Ectodermal cell (in vitro differentiated cells): ENCODE results near the gene ITGA4.

ENCODE experiments used
- H3K27ac ChIP-seq: 2 replicates; pipeline ENCODE4 v1.7.0; 2013; ENCODE audit warnings: mild to moderate bottlenecking, low read depth, low read length; ENCODE audit not compliant: insufficient read depth, poor library complexity, severe bottlenecking
- H3K27me3 ChIP-seq: 2 replicates; pipeline ENCODE4 v1.7.0; 2013; ENCODE audit warnings: mild to moderate bottlenecking, low read length; ENCODE audit not compliant: insufficient read depth, control insufficient read depth, poor library complexity, severe bottlenecking
- H3K36me3 ChIP-seq: one replicate; pipeline ENCODE4 v1.7.0; 2013; ENCODE audit warnings: low read length; ENCODE audit not compliant: control insufficient read depth, insufficient read depth
- H3K4me1 ChIP-seq: one replicate; pipeline ENCODE4 v1.7.0; 2013; ENCODE audit warnings: low read length; ENCODE audit not compliant: control insufficient read depth, insufficient read depth
- H3K4me3 ChIP-seq: 2 replicates; pipeline ENCODE4 v1.7.0; 2013; ENCODE audit warnings: low read depth, low read length, control low read depth; ENCODE audit not compliant: insufficient read depth
- H3K9me3 ChIP-seq: 2 replicates; pipeline ENCODE4 v1.7.0; 2013; ENCODE audit warnings: mild to moderate bottlenecking, low read length, moderate library complexity; ENCODE audit not compliant: control insufficient read depth
- WGBS, 2 experiments: methylation state at CpG; one replicate each; pipeline ENCODE4 v1.1.7; 2013; ENCODE audit warnings: missing lambda C conversion rate in 2 of 2; 5-methylcytosine and 5-hydroxymethylcytosine counted together

Gene ITGA4

DNA sequence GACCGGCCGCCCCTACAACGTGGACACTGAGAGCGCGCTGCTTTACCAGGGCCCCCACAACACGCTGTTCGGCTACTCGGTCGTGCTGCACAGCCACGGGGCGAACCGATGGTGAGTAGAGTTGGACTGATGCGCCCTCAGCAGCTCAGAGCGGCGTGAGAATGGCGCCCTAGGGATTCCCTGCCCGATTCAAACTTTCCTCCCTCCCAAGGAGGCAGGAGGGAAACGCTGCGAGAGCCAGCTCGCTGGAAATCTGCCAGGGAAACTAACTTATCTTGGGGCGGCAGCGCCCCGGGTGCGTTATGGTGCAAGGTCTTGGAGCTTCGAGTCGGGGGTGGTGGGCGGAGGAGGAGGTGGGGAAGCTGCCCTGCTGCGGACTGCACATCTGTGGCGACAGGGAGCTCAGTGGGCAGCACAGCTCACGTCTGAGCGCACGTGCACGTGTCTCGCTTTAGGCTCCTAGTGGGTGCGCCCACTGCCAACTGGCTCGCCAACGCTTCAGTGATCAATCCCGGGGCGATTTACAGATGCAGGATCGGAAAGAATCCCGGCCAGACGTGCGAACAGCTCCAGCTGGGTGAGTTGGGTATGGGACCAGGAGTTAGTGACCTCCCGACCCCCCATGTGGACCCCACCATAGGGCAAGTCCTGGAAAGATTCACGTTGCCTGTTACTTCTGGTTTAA lies 697 bp downstream of the ITGA4 start:
- peak overlapping the region; percentile 69 for H3K4me3 ChIP-seq
- WGBS, 2 experiments, result 4 to 5% methylated on average over 45 of the region's 45 CpGs
- peaks cover 53% of the 10 kb centered on the region for H3K27me3 ChIP-seq

DNA sequence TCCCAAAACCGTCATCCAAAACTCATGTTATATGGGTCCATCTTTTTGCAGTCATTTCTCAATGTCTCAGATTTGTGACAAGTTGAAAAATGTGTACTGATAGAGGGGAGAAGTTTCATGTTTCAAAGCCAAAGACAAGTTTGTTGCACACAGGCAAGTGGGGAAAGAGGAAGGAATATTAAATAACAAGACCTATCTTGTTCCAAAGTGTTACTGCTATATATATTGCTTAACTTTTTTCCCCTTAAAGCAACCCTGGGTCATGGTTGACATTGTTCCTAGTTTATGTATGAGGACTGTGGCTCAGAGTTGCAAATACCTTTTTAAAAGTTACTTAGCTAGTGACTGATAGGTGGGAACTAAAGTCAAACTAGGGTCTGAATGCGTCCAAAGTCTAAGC lies 1.7 kb downstream of the ITGA4 start:
- H3K27me3 ChIP-seq, result peaks cover 53% of the 10 kb centered on the region
- 84 to 96% methylated on average over 2 of the region's 2 CpGs for WGBS, 2 experiments

More for the DNA sequence above, 697 bp downstream of the ITGA4 start:
- Histone ChIP-seq H3K9me3 (no peaks in the 10 kb centered on the region), H3K4me1 (no peaks in the 10 kb centered on the region), H3K27ac (no peak overlapping the region), H3K36me3 (no peaks in the 10 kb centered on the region)

GRCh38 chr2:181459621-181460021 lies 2.4 kb downstream of the ITGA4 start:
- H3K9me3 ChIP-seq, result no peaks in the 10 kb centered on the region
- H3K4me1 ChIP-seq, result no peaks in the 10 kb centered on the region
- 88 to 90% methylated on average over 1 of the region's 1 CpG for WGBS, 2 experiments
- no peak overlapping the region for H3K4me3 ChIP-seq
- H3K27ac ChIP-seq, result no peak overlapping the region
- peaks cover 50% of the 10 kb centered on the region for H3K27me3 ChIP-seq
- no peaks in the 10 kb centered on the region for H3K36me3 ChIP-seq

More for the DNA sequence above, 1.7 kb downstream of the ITGA4 start:
- Histone ChIP-seq H3K4me1 (no peaks in the 10 kb centered on the region), H3K36me3 (no peaks in the 10 kb centered on the region), H3K27ac (no peak overlapping the region), H3K9me3 (no peaks in the 10 kb centered on the region), H3K4me3 (no peak overlapping the region)

GRCh38 chr2:181461056-181461997 lies 4.1 kb downstream of the ITGA4 start:
- 89 to 92% methylated on average over 5 of the region's 7 CpGs for WGBS, 2 experiments
- Histone ChIP-seq H3K4me1 (no peaks in the 10 kb centered on the region), H3K27me3 (peaks cover 41% of the 10 kb centered on the region)

DNA sequence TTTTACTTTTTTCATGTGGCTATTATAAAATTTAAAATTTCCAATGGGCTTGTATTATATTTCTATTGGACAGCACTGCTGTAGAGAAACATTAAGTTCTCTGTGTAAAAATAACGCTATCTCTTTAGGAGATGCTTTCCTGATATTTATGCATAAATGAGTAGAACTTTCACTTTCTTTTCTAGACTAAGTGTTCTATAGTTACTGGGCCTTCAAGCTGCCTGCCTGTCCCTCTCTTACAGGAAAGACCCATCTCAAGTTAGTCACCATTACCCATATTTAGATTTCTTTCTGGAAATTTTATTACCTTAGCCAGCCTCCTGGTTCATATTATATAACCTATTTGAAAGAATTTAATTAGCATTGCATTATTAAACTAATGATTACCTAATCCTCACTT lies 4.8 kb downstream of the ITGA4 start:
- Histone ChIP-seq H3K4me3 (no peak overlapping the region), H3K27ac (no peak overlapping the region), H3K9me3 (no peaks in the 10 kb centered on the region), H3K27me3 (peaks cover 34% of the 10 kb centered on the region), H3K36me3 (no peaks in the 10 kb centered on the region), H3K4me1 (no peaks in the 10 kb centered on the region)
- 83% methylated on average over 1 of the region's 1 CpG; no CpG with 5 or more reads in 1 of the 2 experiments for WGBS, 2 experiments

More at GRCh38 chr2:181461056-181461997, 4.1 kb downstream of the ITGA4 start:
- no peak overlapping the region for H3K4me3 ChIP-seq
- no peaks in the 10 kb centered on the region for H3K36me3 ChIP-seq
- no peak overlapping the region for H3K27ac ChIP-seq
- H3K9me3 ChIP-seq, result no peaks in the 10 kb centered on the region

GRCh38 chr2:181463588-181463987 lies 6.4 kb downstream of the ITGA4 start:
- no peak overlapping the region for H3K4me3 ChIP-seq
- no peaks in the 10 kb centered on the region for H3K36me3 ChIP-seq
- 86 to 88% methylated on average over 3 of the region's 3 CpGs for WGBS, 2 experiments
- H3K4me1 ChIP-seq, result no peaks in the 10 kb centered on the region
- H3K27me3 ChIP-seq, result peaks cover 18% of the 10 kb centered on the region
- H3K27ac ChIP-seq, result no peak overlapping the region
- no peaks in the 10 kb centered on the region for H3K9me3 ChIP-seq

DNA sequence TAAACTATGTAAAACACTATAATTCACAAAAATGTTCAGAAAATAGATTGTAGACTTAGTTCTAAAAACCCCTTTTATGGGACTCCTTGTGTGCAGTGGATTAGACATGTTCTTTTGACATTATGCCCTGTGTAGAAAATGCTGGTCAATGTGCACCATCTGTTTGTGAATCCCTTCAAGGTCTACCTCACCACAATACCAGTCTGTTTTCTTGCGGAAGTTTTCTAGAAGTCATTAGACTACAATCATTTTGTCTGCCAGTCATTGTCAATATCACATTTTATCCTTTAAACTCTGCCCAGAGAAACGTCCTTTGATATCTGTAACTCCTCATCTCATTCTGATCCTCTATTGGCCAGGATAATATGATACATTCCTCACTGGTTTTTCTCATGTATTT lies 7.8 kb downstream of the ITGA4 start:
- Histone ChIP-seq H3K4me3 (no peak overlapping the region), H3K27me3 (peaks cover 5% of the 10 kb centered on the region), H3K36me3 (no peaks in the 10 kb centered on the region), H3K4me1 (no peaks in the 10 kb centered on the region), H3K27ac (no peak overlapping the region), H3K9me3 (no peaks in the 10 kb centered on the region)
- WGBS, 2 experiments, result 87 to 88% methylated on average over 2 of the region's 2 CpGs

DNA sequence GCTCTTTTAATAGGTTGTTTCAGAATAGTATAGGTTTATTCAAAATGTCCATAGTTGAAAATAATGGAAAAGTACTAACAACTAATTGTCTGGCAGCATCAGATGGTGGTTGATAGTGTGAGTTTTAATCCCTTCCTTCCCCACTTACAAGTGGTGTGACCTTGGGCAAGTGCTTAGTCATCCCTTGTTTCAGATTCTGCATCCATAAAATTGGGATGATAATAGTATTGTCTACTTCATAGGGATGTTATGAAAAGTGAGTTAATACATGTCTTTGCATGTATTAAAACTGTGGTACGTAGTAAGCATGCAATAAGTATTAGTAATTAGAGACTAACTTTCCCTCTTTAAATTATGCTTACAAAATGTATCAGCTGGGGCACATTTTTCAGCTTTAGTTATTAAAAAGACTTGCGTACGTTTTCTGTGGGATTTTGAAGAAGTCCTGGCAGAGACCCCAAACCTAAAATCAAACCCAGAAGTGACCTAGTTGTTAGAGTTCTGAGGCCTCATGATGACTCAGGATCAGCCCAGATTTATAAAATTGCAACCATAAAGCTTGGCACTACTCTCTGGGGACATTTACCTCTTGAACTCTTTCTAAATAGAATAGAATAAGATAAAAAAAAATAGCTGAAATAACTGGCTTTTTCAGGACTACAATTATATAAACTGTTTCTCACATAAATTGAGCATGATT lies 8.6 kb downstream of the ITGA4 start:
- Histone ChIP-seq H3K36me3 (no peaks in the 10 kb centered on the region), H3K27ac (no peak overlapping the region), H3K9me3 (no peaks in the 10 kb centered on the region), H3K4me3 (no peak overlapping the region), H3K4me1 (no peaks in the 10 kb centered on the region), H3K27me3 (no peaks in the 10 kb centered on the region)
- WGBS, 2 experiments, result 96 to 97% methylated on average over 2 of the region's 3 CpGs

DNA sequence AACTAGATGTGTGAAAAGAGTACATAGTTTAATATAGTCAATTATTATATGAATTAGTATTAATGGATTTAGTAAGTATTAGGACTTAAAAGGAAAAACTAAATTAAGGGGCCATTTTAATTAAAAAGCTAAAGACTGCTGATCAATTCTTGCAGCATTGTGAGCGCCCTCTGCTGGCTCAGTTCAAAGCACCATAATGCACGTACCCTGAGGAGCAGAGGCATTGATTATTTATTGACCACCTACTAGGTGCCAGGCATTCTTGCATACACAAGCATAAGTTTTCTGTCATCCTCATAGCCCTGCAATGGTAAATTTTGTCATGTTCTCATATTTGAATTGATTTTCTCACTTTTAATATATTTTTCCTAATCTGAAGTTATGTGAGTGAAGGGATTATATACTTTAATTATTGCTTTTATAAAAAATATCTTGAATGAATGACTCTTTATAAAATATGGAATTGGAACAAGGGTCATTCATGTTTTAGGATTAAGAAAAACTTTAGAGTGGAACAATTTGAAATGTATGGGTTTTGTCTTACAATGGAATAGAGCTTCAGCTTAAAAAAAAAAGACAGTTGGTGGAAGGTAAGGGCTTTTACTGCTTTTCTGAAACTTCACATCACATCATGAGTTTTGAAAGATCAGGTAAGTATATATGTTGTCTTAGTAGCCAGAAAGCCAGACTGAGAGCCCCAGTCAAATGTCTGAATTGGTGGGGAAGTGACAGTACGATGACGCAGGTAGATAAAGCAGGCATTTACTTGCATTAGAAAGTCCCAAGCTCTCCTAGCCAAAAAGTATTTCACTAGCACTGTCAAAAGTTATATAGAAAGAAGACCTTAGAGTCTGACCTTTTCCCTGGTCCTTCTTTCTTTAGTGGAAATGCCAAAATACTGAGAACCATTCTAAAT lies 9.7 kb downstream of the ITGA4 start:
- Histone ChIP-seq H3K9me3 (no peaks in the 10 kb centered on the region), H3K36me3 (no peaks in the 10 kb centered on the region), H3K4me3 (no peak overlapping the region), H3K27me3 (no peaks in the 10 kb centered on the region), H3K27ac (no peak overlapping the region), H3K4me1 (no peaks in the 10 kb centered on the region)
- 51 to 57% methylated on average over 4 of the region's 4 CpGs for WGBS, 2 experiments
